WTC11 (cell line): ENCODE data around the gene ZMIZ1. TPM values are rescaled to one million over a fixed set of nuclear protein-coding genes. Genes with fewer than 3 reads are reported as not detected.
A peak's percentile ranks its signal among the peaks of the same experiment; 100 is the strongest.

ENCODE experiments used
- ATAC-seq: fragments of 200-7000 bp; cut with Tn5 transposase; 2 replicates; pipeline ENCODE4 v1.10.0; 2021; ENCODE audit warnings: mild to moderate bottlenecking, moderate library complexity
- CTCF ChIA-PET: fragments of 300-600 bp; sonication (Branson Sonifier 250); formaldehyde crosslinking; loops from one replicate; lab custom pipeline; 2021; ENCODE audit warnings: antibody characterized with exemption; lab: Charles Lee
- POLR2A ChIA-PET: fragments of 350-600 bp; sonication (Branson Sonifier 250); formaldehyde crosslinking; loops from one replicate; lab custom pipeline; 2021; ENCODE audit warnings: antibody characterized with exemption; lab: Charles Lee
- DNase-seq: peaks from one replicate; pipeline ENCODE4 v3.0.0; 2021; ENCODE audit warnings: low spot score
- H3K27ac Mint-ChIP-seq: 2 replicates; pipeline ENCODE4 v1.8.0; 2021; ENCODE audit warnings: mixed read lengths
- H3K27me3 Mint-ChIP-seq: 2 replicates; pipeline ENCODE4 v1.8.0; 2021; ENCODE audit warnings: low read depth, mild to moderate bottlenecking, moderate library complexity, mixed read lengths
- H3K36me3 Mint-ChIP-seq: 2 replicates; pipeline ENCODE4 v1.8.0; 2021; ENCODE audit warnings: mixed read lengths
- H3K4me1 Mint-ChIP-seq: 2 replicates; pipeline ENCODE4 v1.8.0; 2022; ENCODE audit warnings: mixed read lengths
- H3K4me3 Mint-ChIP-seq: 2 replicates; pipeline ENCODE4 v1.8.0; 2021; ENCODE audit warnings: mild to moderate bottlenecking, moderate library complexity, mixed read lengths
- H3K9me3 Mint-ChIP-seq: 2 replicates; pipeline ENCODE4 v1.8.0; 2021; ENCODE audit warnings: mixed read lengths
- FOXJ3 ChIP-seq: sonication (generic); formaldehyde crosslinking; IDR thresholded peaks from 2 replicates; pipeline ENCODE4 v1.9.0; 2021; ENCODE audit warnings: missing genetic modification reagents, mild to moderate bottlenecking, borderline replicate concordance
- FOXP1 ChIP-seq: sonication (generic); formaldehyde crosslinking; IDR thresholded peaks from 2 replicates; pipeline ENCODE4 v1.8.0; 2022; ENCODE audit warnings: missing genetic modification reagents, mild to moderate bottlenecking, moderate library complexity, borderline replicate concordance
- JAZF1 ChIP-seq: fragments of 250-450 bp; sonication (Bioruptor Pico); IDR thresholded peaks from 2 replicates; pipeline ENCODE4 v1.9.0; 2021; ENCODE audit warnings: moderate library complexity, mild to moderate bottlenecking, inconsistent platforms
- NFE2L1 ChIP-seq: sonication (generic); formaldehyde crosslinking; IDR thresholded peaks from 2 replicates; pipeline ENCODE4 v1.8.1; 2023; ENCODE audit warnings: missing genetic modification reagents
- OVOL2 ChIP-seq: fragments of 250-450 bp; sonication (Bioruptor Pico); IDR thresholded peaks from 2 replicates; pipeline ENCODE4 v1.9.0; 2021; ENCODE audit warnings: mild to moderate bottlenecking, borderline replicate concordance
- RORB ChIP-seq: fragments of 250-450 bp; sonication (Bioruptor Pico); IDR thresholded peaks from 2 replicates; pipeline ENCODE4 v1.9.0; 2021; ENCODE audit warnings: mild to moderate bottlenecking
- SMAD4 ChIP-seq: sonication (generic); formaldehyde crosslinking; IDR thresholded peaks from 2 replicates; pipeline ENCODE4 v1.8.0; 2022; ENCODE audit warnings: mild to moderate bottlenecking, missing genetic modification reagents
- SOX15 ChIP-seq: fragments of 250-450 bp; sonication (Bioruptor Pico); IDR thresholded peaks from 2 replicates; pipeline ENCODE4 v1.9.0; 2021; ENCODE audit warnings: mild to moderate bottlenecking
- SP1 ChIP-seq: sonication (generic); formaldehyde crosslinking; conservative IDR thresholded peaks from 2 replicates; pipeline ENCODE4 v1.8.1; 2022; ENCODE audit warnings: missing genetic modification reagents
- ZNF121 ChIP-seq: sonication (generic); formaldehyde crosslinking; IDR thresholded peaks from 2 replicates; pipeline ENCODE4 v1.8.0; 2023; ENCODE audit warnings: missing genetic modification reagents
- ZNF263 ChIP-seq: sonication (generic); formaldehyde crosslinking; IDR thresholded peaks from 2 replicates; pipeline ENCODE4 v1.8.1; 2022; ENCODE audit warnings: low read depth, mild to moderate bottlenecking, moderate library complexity, missing genetic modification reagents
- ZNF396 ChIP-seq: fragments of 250-450 bp; sonication (Bioruptor Pico); IDR thresholded peaks from 2 replicates; pipeline ENCODE4 v1.8.0; 2021; ENCODE audit warnings: mild to moderate bottlenecking, moderate library complexity, borderline replicate concordance
- total RNA-seq: library from RNA; stranded (reverse); gene quantifications from 3 replicates; pipeline ENCODE4 v1.2.3, GENCODE V29; 2021
- TF ChIP-seq, protein P1 (sequence below): sonication (generic); formaldehyde crosslinking; IDR thresholded peaks from 2 replicates; pipeline ENCODE4 v1.8.1; 2023; ENCODE audit warnings: mild to moderate bottlenecking, missing genetic modification reagents, moderate library complexity
- TF ChIP-seq, protein P2 (sequence below): sonication (generic); formaldehyde crosslinking; conservative IDR thresholded peaks from 2 replicates; pipeline ENCODE4 v1.8.1; 2022; ENCODE audit warnings: mild to moderate bottlenecking, missing genetic modification reagents
- TF ChIP-seq, protein P3 (sequence below): fragments of 250-450 bp; sonication (Bioruptor Pico); IDR thresholded peaks from 2 replicates; pipeline ENCODE4 v1.9.0; 2021; ENCODE audit warnings: mild to moderate bottlenecking, borderline replicate concordance
- TF ChIP-seq, protein P4 (sequence below): sonication (generic); formaldehyde crosslinking; IDR thresholded peaks from 2 replicates; pipeline ENCODE4 v1.8.1; 2023; ENCODE audit warnings: mild to moderate bottlenecking, moderate library complexity, missing genetic modification reagents
- TF ChIP-seq, protein P5 (sequence below): sonication (generic); formaldehyde crosslinking; IDR thresholded peaks from 2 replicates; pipeline ENCODE4 v1.8.1; 2022; ENCODE audit warnings: mild to moderate bottlenecking, missing genetic modification reagents, moderate library complexity, borderline replicate concordance
- TF ChIP-seq, protein P6 (sequence below): sonication (generic); formaldehyde crosslinking; IDR thresholded peaks from 2 replicates; pipeline ENCODE4 v1.8.0; 2022; ENCODE audit warnings: mild to moderate bottlenecking, missing genetic modification reagents
- TF ChIP-seq, protein P7 (sequence below): sonication (generic); formaldehyde crosslinking; IDR thresholded peaks from 2 replicates; pipeline ENCODE4 v1.8.1; 2023; ENCODE audit warnings: mild to moderate bottlenecking, missing genetic modification reagents

ZMIZ1 gene
- total RNA-seq, 1 experiment from 2014 or later, result 44.4 TPM

DNA sequence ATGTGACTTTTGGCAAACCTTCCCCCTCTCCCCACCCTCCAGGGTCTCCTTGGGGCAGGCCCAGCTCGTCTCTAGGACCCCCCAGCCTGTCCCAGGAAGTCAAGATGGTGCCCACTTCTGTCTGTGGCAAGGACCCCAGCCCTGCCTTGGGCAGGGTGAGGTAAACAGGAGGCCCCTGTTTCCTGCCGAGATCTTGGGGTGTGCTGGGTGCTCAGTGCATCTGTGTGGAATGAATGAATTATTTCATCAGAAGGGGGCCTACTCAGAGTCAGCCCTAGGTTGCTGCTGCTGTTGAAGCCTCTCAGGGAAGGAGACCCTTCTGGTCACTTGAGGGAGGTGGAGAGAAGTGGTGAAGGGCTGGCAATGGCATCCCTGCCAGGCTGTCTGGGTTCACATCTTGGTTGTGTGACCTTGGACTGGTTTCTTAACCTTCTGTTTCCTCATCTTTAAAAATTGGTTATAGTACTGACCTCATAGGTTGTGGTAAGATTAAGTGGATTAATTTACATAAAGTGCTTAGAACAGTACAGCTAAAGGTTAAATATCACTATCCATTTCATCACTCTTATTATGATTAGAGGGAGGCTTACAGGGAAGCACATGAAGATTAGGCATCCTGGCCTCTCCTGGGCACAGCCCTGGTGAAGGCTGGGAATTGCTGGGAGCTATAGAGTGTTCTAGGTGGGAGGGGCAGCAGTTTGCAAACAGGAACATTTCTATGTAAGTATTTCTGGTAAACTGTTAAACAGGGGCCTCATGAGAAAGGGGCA lies 67.7 kb downstream of the ZMIZ1 start:
- Mint-ChIP-seq H3K4me3 (no peak overlapping the region), H3K27me3 (no peaks in the 10 kb centered on the region), H3K4me1 (peaks cover 72% of the 10 kb centered on the region), H3K36me3 (peaks cover 9% of the 10 kb centered on the region; the same call in 1 of the 2 replicates), H3K27ac (peak overlapping the region; percentile 64; the same call in 1 of the 2 replicates), H3K9me3 (no peaks in the 10 kb centered on the region)
- TF ChIP-seq, protein P1, sequence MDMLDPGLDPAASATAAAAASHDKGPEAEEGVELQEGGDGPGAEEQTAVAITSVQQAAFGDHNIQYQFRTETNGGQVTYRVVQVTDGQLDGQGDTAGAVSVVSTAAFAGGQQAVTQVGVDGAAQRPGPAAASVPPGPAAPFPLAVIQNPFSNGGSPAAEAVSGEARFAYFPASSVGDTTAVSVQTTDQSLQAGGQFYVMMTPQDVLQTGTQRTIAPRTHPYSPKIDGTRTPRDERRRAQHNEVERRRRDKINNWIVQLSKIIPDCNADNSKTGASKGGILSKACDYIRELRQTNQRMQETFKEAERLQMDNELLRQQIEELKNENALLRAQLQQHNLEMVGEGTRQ (CRISPR knock-in tag), result no peak
- no peak for TF ChIP-seq SMAD4
- ATAC-seq (no peak), DNase-seq (no peak)
- ChIA-PET POLR2A (interaction anchor here (0.5 kb wide), 1 partner anchor 267 kb away, joined by 5 read pairs; no protein-coding TSS in a partner anchor), CTCF (interaction anchor here (0.6 to 1.6 kb wide), 4 partner anchors 9 to 201 kb away, joined by 3 to 5 read pairs (median 4); no protein-coding TSS in a partner anchor)

DNA sequence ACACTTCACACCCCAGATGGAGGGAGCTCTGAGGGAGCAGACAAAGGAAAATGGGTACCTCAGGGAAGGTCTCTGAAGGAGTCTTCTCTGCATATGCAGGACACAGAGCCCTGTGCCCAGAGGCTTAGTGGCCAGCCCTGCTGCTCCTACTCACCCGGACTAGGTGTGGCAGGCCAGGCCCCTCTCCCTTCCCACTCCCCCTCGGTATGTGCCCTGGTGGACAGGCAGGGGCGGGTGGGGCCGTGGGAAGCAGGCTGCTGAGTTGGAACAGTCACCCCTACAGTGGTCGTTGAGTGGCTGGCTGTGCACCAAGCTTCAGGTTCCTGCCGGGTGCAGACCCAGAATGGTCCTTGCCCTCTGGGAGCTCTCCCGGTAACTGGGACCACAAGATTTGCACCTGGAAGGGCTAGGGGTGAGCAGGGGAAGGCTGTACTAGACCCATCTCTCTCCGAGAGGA lies 68.6 kb downstream of the ZMIZ1 start:
- no peak; the same call in 1 of the 2 replicates for ATAC-seq
- H3K27me3 Mint-ChIP-seq, result no peaks in the 10 kb centered on the region
- no peak overlapping the region for H3K27ac Mint-ChIP-seq
- no peaks in the 10 kb centered on the region for H3K9me3 Mint-ChIP-seq
- H3K4me3 Mint-ChIP-seq, result no peak overlapping the region
- H3K4me1 Mint-ChIP-seq, result peaks cover 72% of the 10 kb centered on the region
- POLR2A ChIA-PET, result no interaction called here
- no peak for DNase-seq
- CTCF ChIA-PET, result interaction anchor here (1.3 to 1.6 kb wide), 3 partner anchors 10 to 58 kb away, joined by 4 to 5 read pairs (median 4); no protein-coding TSS in a partner anchor
- TF ChIP-seq FOXJ3 (CRISPR knock-in tag) (no peak), NFE2L1 (no peak), OVOL2 (CRISPR knock-in tag) (no peak)
- TF ChIP-seq, protein P2, sequence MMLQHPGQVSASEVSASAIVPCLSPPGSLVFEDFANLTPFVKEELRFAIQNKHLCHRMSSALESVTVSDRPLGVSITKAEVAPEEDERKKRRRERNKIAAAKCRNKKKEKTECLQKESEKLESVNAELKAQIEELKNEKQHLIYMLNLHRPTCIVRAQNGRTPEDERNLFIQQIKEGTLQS (CRISPR knock-in tag), result no peak
- peaks cover 9% of the 10 kb centered on the region; the same call in 1 of the 2 replicates for H3K36me3 Mint-ChIP-seq

DNA sequence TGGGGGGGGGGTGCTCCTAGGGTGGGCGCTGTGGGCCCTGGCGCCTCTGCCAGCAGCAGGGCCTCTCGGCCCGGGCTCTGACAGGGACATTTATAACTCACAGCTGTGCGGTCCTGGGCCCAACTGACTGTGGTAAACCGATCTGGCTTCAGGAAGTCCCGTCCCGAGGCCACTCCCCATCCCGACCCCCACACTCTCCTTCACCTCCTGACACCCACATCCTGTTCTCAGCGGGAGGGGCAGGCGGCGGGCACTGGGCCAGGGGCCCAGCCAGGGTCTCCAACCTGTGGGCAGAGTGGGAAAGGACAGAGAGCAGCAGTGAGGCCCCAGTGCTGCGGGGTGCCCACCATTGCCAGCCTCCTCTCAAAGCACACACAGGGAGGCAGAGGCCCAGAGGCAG lies 69.1 kb downstream of the ZMIZ1 start:
- CTCF ChIA-PET, result interaction anchor here (1.3 to 1.6 kb wide), 2 partner anchors 31 to 58 kb away, joined by 4 to 5 read pairs; no protein-coding TSS in a partner anchor
- Mint-ChIP-seq H3K4me3 (no peak overlapping the region), H3K27ac (no peak overlapping the region), H3K4me1 (peaks cover 70% of the 10 kb centered on the region), H3K36me3 (peaks cover 9% of the 10 kb centered on the region; the same call in 1 of the 2 replicates), H3K9me3 (no peaks in the 10 kb centered on the region), H3K27me3 (no peaks in the 10 kb centered on the region)
- DNase-seq (no peak), ATAC-seq (peak; percentile 46)
- POLR2A ChIA-PET, result no interaction called here
- TF ChIP-seq, protein P3, sequence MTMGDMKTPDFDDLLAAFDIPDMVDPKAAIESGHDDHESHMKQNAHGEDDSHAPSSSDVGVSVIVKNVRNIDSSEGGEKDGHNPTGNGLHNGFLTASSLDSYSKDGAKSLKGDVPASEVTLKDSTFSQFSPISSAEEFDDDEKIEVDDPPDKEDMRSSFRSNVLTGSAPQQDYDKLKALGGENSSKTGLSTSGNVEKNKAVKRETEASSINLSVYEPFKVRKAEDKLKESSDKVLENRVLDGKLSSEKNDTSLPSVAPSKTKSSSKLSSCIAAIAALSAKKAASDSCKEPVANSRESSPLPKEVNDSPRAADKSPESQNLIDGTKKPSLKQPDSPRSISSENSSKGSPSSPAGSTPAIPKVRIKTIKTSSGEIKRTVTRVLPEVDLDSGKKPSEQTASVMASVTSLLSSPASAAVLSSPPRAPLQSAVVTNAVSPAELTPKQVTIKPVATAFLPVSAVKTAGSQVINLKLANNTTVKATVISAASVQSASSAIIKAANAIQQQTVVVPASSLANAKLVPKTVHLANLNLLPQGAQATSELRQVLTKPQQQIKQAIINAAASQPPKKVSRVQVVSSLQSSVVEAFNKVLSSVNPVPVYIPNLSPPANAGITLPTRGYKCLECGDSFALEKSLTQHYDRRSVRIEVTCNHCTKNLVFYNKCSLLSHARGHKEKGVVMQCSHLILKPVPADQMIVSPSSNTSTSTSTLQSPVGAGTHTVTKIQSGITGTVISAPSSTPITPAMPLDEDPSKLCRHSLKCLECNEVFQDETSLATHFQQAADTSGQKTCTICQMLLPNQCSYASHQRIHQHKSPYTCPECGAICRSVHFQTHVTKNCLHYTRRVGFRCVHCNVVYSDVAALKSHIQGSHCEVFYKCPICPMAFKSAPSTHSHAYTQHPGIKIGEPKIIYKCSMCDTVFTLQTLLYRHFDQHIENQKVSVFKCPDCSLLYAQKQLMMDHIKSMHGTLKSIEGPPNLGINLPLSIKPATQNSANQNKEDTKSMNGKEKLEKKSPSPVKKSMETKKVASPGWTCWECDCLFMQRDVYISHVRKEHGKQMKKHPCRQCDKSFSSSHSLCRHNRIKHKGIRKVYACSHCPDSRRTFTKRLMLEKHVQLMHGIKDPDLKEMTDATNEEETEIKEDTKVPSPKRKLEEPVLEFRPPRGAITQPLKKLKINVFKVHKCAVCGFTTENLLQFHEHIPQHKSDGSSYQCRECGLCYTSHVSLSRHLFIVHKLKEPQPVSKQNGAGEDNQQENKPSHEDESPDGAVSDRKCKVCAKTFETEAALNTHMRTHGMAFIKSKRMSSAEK (CRISPR knock-in tag), result no peak
- no peak for TF ChIP-seq ZNF396 (CRISPR knock-in tag)
- TF ChIP-seq, protein P4, sequence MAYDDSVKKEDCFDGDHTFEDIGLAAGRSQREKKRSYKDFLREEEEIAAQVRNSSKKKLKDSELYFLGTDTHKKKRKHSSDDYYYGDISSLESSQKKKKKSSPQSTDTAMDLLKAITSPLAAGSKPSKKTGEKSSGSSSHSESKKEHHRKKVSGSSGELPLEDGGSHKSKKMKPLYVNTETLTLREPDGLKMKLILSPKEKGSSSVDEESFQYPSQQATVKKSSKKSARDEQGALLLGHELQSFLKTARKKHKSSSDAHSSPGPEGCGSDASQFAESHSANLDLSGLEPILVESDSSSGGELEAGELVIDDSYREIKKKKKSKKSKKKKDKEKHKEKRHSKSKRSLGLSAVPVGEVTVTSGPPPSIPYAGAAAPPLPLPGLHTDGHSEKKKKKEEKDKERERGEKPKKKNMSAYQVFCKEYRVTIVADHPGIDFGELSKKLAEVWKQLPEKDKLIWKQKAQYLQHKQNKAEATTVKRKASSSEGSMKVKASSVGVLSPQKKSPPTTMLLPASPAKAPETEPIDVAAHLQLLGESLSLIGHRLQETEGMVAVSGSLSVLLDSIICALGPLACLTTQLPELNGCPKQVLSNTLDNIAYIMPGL, result no peak
- no peak for TF ChIP-seq JAZF1 (CRISPR knock-in tag)
- no peak for TF ChIP-seq ZNF263 (CRISPR knock-in tag)
- no peak for TF ChIP-seq SP1 (CRISPR knock-in tag)
- TF ChIP-seq, protein P5, sequence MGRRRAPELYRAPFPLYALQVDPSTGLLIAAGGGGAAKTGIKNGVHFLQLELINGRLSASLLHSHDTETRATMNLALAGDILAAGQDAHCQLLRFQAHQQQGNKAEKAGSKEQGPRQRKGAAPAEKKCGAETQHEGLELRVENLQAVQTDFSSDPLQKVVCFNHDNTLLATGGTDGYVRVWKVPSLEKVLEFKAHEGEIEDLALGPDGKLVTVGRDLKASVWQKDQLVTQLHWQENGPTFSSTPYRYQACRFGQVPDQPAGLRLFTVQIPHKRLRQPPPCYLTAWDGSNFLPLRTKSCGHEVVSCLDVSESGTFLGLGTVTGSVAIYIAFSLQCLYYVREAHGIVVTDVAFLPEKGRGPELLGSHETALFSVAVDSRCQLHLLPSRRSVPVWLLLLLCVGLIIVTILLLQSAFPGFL (CRISPR knock-in tag), result no peak
- TF ChIP-seq RORB, result no peak
- no peak for TF ChIP-seq SOX15
- TF ChIP-seq FOXP1, result no peak
- TF ChIP-seq, protein P6, sequence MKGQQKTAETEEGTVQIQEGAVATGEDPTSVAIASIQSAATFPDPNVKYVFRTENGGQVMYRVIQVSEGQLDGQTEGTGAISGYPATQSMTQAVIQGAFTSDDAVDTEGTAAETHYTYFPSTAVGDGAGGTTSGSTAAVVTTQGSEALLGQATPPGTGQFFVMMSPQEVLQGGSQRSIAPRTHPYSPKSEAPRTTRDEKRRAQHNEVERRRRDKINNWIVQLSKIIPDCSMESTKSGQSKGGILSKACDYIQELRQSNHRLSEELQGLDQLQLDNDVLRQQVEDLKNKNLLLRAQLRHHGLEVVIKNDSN, result no peak
- TF ChIP-seq, protein P7, sequence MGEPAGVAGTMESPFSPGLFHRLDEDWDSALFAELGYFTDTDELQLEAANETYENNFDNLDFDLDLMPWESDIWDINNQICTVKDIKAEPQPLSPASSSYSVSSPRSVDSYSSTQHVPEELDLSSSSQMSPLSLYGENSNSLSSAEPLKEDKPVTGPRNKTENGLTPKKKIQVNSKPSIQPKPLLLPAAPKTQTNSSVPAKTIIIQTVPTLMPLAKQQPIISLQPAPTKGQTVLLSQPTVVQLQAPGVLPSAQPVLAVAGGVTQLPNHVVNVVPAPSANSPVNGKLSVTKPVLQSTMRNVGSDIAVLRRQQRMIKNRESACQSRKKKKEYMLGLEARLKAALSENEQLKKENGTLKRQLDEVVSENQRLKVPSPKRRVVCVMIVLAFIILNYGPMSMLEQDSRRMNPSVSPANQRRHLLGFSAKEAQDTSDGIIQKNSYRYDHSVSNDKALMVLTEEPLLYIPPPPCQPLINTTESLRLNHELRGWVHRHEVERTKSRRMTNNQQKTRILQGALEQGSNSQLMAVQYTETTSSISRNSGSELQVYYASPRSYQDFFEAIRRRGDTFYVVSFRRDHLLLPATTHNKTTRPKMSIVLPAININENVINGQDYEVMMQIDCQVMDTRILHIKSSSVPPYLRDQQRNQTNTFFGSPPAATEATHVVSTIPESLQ (CRISPR knock-in tag), result no peak
- TF ChIP-seq ZNF121 (CRISPR knock-in tag), result no peak
